SK-N-SH treated with all-trans-retinoic acid at 6 μM for 48 hours (cell line): ENCODE data around the gene NSD1.

Source experiments
- ATAC-seq: fragments of 200-7000 bp; cut with Tn5 transposase; 3 replicates; pipeline ENCODE4 v1.9.1; 2020; ENCODE audit warnings: mild to moderate bottlenecking, moderate library complexity
- ARNTL ChIP-seq: fragments of 450-650 bp; formaldehyde crosslinking; IDR thresholded peaks from 2 replicates; pipeline ENCODE4 v1.5.0; 2020; ENCODE audit warnings: low read depth, mild to moderate bottlenecking, moderate library complexity, borderline replicate concordance
- BACH2 ChIP-seq: fragments of 250-450 bp; sonication (Bioruptor Pico); IDR thresholded peaks from 2 replicates; pipeline ENCODE4 v1.9.0; 2021; ENCODE audit warnings: mild to moderate bottlenecking, borderline replicate concordance
- ESRRG ChIP-seq: fragments of 250-450 bp; sonication (Bioruptor Pico); IDR thresholded peaks from 2 replicates; pipeline ENCODE4 v1.6.1; 2021; ENCODE audit warnings: mild to moderate bottlenecking
- GLIS3 ChIP-seq: fragments of 250-450 bp; sonication (Bioruptor Pico); IDR thresholded peaks from 2 replicates; pipeline ENCODE4 v1.5.0; 2020; ENCODE audit warnings: mild to moderate bottlenecking, moderate library complexity
- OSR1 ChIP-seq: fragments of 250-450 bp; sonication (Bioruptor Pico); IDR thresholded peaks from 2 replicates; pipeline ENCODE4 v1.8.0; 2022; ENCODE audit warnings: moderate library complexity, mild to moderate bottlenecking, inconsistent platforms
- RARB ChIP-seq: fragments of 250-450 bp; sonication (Bioruptor Pico); IDR thresholded peaks from 2 replicates; pipeline ENCODE4 v1.8.0; 2021; ENCODE audit warnings: mild to moderate bottlenecking, moderate library complexity
- SNAI2 ChIP-seq: fragments of 250-450 bp; sonication (Bioruptor Pico); IDR thresholded peaks from 2 replicates; pipeline ENCODE4 v1.5.0; 2020; ENCODE audit warnings: mild to moderate bottlenecking, moderate library complexity
- ZC3H10 ChIP-seq: fragments of 250-450 bp; sonication (Bioruptor Pico); IDR thresholded peaks from 2 replicates; pipeline ENCODE4 v1.5.1; 2021; ENCODE audit warnings: mild to moderate bottlenecking, moderate library complexity
- ZFP3 ChIP-seq: fragments of 250-450 bp; sonication (Bioruptor Pico); IDR thresholded peaks from 2 replicates; pipeline ENCODE4 v1.5.0; 2020; ENCODE audit warnings: mild to moderate bottlenecking, moderate library complexity
- ZNF70 ChIP-seq: fragments of 450-650 bp; formaldehyde crosslinking; IDR thresholded peaks from 2 replicates; pipeline ENCODE4 v1.5.0; 2020; ENCODE audit warnings: mild to moderate bottlenecking, moderate library complexity
- TF ChIP-seq, protein P1 (sequence below): fragments of 250-450 bp; sonication (Bioruptor Pico); IDR thresholded peaks from 2 replicates; pipeline ENCODE4 v1.5.0; 2020; ENCODE audit warnings: mild to moderate bottlenecking, moderate library complexity
- TF ChIP-seq, protein P2 (sequence below): fragments of 250-450 bp; sonication (Bioruptor Pico); IDR thresholded peaks from 2 replicates; pipeline ENCODE4 v1.5.1; 2021; ENCODE audit warnings: mild to moderate bottlenecking, moderate library complexity
- TF ChIP-seq, protein P3 (sequence below): fragments of 250-450 bp; sonication (Bioruptor Pico); IDR thresholded peaks from 2 replicates; pipeline ENCODE4 v1.8.0; 2021; ENCODE audit warnings: low read depth, mild to moderate bottlenecking, moderate library complexity, borderline replicate concordance
- TF ChIP-seq, protein P4 (sequence below): fragments of 250-450 bp; sonication (Bioruptor Pico); IDR thresholded peaks from 2 replicates; pipeline ENCODE4 v1.8.0; 2020; ENCODE audit warnings: mild to moderate bottlenecking, moderate library complexity, borderline replicate concordance

NSD1 gene

DNA sequence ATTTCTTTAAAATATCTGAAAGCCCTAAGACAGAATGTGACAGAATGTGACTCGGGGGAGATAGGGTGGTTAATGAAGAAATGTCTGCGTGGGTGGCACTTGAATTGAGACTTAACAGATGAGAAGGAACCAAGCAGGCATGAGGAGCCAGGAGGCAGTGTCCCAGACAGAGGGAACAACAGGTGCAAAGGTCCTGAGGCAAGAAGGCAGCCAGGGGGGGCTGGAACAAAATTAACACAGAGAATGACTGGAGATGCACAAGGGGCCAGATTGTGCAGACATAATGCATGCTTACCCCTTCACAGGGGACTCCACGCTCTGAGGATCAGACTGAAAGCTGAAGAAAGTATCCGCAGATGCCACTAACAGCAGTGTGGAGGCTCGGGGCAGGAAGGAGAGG lies 216.2 kb downstream of the NSD1 start:
- no peak for TF ChIP-seq GLIS3
- TF ChIP-seq ESRRG (CRISPR knock-in tag), result no peak
- TF ChIP-seq ZNF70, result no peak
- TF ChIP-seq, protein P1, sequence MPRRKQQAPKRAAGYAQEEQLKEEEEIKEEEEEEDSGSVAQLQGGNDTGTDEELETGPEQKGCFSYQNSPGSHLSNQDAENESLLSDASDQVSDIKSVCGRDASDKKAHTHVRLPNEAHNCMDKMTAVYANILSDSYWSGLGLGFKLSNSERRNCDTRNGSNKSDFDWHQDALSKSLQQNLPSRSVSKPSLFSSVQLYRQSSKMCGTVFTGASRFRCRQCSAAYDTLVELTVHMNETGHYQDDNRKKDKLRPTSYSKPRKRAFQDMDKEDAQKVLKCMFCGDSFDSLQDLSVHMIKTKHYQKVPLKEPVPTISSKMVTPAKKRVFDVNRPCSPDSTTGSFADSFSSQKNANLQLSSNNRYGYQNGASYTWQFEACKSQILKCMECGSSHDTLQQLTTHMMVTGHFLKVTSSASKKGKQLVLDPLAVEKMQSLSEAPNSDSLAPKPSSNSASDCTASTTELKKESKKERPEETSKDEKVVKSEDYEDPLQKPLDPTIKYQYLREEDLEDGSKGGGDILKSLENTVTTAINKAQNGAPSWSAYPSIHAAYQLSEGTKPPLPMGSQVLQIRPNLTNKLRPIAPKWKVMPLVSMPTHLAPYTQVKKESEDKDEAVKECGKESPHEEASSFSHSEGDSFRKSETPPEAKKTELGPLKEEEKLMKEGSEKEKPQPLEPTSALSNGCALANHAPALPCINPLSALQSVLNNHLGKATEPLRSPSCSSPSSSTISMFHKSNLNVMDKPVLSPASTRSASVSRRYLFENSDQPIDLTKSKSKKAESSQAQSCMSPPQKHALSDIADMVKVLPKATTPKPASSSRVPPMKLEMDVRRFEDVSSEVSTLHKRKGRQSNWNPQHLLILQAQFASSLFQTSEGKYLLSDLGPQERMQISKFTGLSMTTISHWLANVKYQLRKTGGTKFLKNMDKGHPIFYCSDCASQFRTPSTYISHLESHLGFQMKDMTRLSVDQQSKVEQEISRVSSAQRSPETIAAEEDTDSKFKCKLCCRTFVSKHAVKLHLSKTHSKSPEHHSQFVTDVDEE (CRISPR knock-in tag), result no peak
- TF ChIP-seq RARB (CRISPR knock-in tag), result no peak
- no peak for TF ChIP-seq ZC3H10 (CRISPR knock-in tag)
- no peak for TF ChIP-seq ZFP3 (CRISPR knock-in tag)
- TF ChIP-seq, protein P2, sequence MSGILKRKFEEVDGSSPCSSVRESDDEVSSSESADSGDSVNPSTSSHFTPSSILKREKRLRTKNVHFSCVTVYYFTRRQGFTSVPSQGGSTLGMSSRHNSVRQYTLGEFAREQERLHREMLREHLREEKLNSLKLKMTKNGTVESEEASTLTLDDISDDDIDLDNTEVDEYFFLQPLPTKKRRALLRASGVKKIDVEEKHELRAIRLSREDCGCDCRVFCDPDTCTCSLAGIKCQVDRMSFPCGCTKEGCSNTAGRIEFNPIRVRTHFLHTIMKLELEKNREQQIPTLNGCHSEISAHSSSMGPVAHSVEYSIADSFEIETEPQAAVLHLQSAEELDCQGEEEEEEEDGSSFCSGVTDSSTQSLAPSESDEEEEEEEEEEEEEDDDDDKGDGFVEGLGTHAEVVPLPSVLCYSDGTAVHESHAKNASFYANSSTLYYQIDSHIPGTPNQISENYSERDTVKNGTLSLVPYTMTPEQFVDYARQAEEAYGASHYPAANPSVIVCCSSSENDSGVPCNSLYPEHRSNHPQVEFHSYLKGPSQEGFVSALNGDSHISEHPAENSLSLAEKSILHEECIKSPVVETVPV, result no peak
- no peak for TF ChIP-seq ARNTL (CRISPR knock-in tag)
- no peak for TF ChIP-seq BACH2 (CRISPR knock-in tag)
- TF ChIP-seq, protein P3, sequence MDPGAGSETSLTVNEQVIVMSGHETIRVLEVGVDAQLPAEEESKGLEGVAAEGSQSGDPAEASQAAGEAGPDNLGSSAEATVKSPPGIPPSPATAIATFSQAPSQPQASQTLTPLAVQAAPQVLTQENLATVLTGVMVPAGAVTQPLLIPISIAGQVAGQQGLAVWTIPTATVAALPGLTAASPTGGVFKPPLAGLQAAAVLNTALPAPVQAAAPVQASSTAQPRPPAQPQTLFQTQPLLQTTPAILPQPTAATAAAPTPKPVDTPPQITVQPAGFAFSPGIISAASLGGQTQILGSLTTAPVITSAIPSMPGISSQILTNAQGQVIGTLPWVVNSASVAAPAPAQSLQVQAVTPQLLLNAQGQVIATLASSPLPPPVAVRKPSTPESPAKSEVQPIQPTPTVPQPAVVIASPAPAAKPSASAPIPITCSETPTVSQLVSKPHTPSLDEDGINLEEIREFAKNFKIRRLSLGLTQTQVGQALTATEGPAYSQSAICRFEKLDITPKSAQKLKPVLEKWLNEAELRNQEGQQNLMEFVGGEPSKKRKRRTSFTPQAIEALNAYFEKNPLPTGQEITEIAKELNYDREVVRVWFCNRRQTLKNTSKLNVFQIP, result no peak
- no peak for TF ChIP-seq OSR1 (CRISPR knock-in tag)
- TF ChIP-seq SNAI2 (CRISPR knock-in tag), result no peak
- TF ChIP-seq, protein P4, sequence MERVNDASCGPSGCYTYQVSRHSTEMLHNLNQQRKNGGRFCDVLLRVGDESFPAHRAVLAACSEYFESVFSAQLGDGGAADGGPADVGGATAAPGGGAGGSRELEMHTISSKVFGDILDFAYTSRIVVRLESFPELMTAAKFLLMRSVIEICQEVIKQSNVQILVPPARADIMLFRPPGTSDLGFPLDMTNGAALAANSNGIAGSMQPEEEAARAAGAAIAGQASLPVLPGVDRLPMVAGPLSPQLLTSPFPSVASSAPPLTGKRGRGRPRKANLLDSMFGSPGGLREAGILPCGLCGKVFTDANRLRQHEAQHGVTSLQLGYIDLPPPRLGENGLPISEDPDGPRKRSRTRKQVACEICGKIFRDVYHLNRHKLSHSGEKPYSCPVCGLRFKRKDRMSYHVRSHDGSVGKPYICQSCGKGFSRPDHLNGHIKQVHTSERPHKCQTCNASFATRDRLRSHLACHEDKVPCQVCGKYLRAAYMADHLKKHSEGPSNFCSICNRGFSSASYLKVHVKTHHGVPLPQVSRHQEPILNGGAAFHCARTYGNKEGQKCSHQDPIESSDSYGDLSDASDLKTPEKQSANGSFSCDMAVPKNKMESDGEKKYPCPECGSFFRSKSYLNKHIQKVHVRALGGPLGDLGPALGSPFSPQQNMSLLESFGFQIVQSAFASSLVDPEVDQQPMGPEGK, result no peak
- TF ChIP-seq, all 23 proteins: peak for 0
- ATAC-seq, result no peak
